Endothelial cell of hepatic sinusoid (primary cell): ENCODE measurements around the gene CEP131.

Source experiments
- in situ Hi-C: cut with HindIII; loops from 2 replicates; pipeline ENCODE4 v1.10.0; 2017; ENCODE audit warnings: low sequenced_read_pairs

The CEP131 gene

DNA sequence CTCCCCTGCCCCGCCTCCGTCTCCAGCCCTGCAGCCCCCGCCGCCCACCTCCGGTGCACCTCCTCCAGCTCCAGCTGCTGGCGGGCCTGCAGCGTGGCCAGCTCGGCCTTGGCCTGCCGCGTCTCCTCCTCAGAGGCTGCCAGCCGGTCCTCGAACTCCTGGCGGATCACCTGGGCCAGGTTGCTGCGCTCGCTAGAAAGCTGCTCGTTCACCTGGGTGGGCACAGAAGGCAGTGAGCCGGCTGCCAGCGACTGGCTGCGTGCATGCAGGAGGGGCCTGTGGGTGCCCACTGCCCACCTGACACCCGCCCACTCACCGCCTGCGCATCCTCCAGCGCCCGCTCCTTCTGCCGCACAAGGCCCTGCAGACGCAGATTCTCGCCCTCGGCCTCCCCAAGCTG, 32.2 kb downstream of the CEP131 start:
- in situ Hi-C loops = no loop called here

DNA sequence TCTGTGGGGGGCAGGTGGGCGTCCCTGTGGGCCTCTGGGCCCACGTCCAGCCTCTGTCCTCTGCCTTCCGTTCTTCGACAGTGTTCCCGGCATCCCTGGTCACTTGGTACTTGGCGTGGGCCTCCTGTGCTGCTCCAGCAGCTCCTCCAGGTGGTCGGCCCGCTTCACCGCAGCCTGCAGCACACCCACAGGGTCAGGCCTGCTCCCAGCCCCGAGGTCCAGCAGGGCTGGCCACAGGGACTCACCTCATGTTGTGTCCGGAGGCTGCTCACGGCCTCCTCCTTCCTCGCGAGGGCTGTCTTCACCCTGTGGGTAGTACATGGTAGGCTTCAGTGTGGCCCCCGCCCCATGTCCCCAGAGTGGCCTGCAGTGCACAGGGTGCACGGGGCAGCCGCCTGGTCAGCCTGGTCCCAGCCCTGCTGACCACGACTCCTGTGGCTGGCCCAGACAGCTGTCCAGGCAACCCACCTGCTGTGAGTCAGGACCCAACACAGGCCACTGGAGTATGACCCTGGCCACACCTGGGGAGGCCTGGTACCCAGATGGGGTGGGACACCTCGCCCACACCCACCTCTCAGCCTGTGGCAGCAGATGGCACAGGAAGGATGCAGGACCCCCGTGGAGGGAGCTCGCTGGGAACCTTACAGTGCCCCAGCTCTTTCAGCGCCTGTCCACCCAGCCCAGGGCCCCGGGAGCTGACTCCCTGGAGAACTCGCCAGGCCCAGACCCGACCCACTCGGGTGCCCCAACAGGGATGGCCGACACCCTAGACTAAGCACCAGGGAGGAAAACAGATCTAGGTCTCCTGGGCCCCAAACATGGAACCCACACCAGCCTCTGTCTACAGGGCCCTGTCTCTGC, 32.9 kb downstream of the CEP131 start:
- in situ Hi-C loops = loop anchor here (5.0 kb wide), 1 partner anchor 48 kb away; no protein-coding TSS in a partner anchor

DNA sequence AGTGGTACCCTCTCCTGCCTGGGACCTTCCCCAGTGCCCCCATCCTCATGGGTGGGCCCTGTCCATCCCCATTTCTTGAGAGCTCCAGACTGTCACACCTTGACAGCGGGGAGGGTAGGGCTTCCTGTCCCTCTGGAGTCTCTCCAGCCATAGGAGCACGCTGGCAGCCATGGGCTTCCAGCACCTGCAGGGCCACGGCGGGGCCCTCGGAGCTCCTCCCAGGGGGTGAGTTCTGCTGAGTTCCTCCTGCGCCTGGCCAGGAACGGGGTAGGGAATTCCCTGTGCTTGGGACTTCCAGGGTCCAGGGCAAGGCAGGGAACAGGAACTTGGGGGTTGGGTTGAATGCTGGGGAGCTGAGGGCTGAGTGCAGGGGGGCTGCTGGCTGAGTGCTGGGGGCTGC, 33.7 kb downstream of the CEP131 start:
- in situ Hi-C loops = loop anchor here (5.0 kb wide), 1 partner anchor 47 kb away; no protein-coding TSS in a partner anchor

DNA sequence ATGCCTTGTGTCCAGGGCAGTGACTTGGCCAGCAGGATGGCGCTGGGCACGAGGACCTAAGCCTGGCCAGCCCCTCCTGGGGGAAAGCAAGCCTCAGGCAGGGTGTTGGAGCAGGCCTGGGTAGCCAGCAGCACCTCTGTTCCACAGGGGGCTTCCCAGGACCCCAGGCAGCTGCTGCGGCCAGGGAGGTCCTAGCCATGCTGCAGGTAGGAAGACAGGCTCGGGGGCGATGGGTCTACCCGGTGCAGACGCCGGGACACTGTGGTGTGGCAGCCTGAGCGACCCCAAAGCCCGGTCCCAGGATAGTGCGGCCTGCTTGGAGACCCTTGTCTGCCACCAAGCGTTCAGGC, 34.3 kb downstream of the CEP131 start:
- in situ Hi-C loops = loop anchor here (5.0 kb wide), 1 partner anchor 46 kb away; no protein-coding TSS in a partner anchor

DNA sequence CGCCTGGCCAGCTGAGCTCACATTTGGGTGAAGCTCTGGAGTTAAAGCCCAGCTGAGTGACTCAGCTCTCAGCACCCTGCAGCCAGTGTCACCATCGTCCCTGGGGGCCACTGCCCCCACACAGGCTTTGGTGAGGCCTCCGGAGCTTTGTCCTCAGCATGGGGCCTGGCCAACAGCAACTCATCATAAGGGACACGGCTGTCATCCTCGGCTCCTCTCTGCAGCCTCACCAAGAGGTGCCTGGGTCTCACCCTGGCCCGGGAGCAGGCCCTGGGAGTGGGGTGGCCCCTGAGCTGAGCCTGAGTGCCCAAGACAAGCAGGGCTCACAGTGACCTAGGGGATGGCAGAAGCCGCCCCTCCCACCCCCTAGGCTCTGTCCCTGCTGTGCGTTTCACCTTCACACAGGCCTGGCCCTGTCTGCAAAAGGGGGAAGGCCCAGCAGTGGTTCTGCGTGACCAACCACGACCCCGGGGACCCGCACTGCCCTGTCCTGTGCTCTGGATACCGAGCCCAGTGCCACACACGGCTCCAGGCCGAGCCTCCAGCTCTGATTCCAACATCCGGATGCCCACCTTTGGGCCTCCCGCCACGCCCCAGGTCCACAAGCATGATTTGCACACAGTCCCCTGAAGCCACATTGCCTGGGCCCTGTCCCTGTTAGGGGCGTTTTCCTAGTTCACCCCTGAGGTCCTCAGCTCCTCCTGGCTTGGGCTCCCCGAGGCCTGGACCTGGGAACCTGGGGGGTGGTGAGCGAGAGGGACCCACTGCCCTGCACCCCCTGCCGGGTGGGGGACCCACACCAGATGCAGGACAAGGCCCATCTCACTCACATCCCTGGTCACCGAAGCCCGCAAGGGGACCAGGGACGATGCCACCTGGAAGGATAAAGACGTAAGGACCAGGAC, 34.9 kb downstream of the CEP131 start:
- in situ Hi-C loops = loop anchor here (5.0 kb wide), 1 partner anchor 46 kb away; no protein-coding TSS in a partner anchor

DNA sequence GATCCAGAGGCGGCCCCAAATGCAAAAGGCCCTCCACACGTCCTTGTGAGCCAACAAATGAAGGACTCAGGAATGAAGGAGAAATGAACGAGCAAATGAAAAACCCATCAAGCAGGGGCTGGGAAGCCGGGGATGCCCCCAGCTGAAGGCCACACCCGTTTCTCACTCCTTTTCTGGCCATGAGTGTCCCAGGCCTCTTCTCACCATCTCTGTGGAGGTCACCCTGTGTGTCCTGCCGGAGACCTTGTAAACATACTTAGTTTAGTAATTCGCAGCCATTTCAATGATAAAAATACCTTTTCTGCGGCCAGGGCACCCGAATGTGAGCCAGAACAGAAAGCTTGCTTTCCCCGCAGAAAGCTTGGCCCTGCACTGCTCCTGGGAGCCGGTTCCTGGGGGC, 35.6 kb downstream of the CEP131 start:
- in situ Hi-C loops = loop anchor here (5.0 kb wide), 1 partner anchor 45 kb away; no protein-coding TSS in a partner anchor

DNA sequence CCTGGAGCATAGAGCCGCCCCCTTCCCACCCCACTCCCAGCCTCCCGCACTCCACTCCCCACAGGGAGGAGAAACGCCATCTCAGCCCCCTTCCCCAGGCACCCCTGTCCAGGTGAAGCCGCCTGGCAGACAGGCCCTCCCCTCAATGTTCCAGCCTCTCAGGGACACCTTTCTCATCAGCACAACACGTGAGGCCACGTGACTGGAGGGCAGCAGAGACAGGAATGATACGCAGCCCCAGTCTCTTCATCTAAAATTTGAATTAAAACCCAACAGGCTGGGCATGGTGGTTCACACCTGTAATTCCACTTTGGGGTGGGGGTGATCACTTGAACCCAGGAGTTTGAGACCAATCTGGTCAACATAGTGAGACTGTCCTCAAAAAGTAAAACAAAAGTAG, 36.6 kb downstream of the CEP131 start:
- in situ Hi-C loops = loop anchor here (5.0 kb wide), 1 partner anchor 44 kb away; no protein-coding TSS in a partner anchor

DNA sequence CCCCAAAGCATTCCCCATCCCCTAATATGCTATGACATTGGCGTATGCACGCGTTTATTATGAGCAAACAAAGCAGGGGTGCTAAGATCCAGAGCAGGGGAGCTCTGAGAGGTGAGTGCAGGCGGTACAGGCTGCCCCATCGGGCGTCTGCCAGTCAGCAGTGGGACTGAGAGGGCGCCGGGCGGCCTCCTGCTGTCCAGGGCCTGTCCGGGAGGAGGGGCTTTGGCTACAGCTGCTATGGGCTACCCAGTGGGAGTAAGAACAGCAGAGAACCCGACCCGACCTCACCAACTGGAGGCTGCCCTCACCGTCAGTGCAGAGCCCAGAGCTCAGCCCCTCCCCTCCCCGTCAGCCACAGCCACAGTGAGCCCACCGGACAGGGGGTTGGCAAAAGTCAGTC, 38.2 kb downstream of the CEP131 start:
- in situ Hi-C loops = no loop called here

DNA sequence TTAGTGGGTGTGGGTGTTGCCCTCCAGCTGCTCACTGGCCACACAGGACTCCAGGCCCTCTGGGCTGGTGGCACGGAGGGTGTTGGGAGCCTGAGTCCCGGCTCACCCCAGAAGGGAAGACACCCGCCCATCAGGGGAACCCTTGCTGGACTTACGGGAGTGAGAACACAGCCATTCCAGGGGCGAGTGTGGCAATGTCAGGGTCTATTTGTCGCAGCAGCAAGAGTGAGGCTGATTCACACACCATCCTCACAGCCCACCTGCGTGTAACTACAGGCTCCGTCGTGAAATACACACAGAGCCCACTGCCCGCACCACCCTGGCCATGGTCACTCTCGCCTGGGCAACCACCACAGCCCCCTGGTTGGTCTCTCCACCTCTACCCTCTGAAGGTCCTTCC, 39.0 kb downstream of the CEP131 start:
- in situ Hi-C loops = no loop called here

DNA sequence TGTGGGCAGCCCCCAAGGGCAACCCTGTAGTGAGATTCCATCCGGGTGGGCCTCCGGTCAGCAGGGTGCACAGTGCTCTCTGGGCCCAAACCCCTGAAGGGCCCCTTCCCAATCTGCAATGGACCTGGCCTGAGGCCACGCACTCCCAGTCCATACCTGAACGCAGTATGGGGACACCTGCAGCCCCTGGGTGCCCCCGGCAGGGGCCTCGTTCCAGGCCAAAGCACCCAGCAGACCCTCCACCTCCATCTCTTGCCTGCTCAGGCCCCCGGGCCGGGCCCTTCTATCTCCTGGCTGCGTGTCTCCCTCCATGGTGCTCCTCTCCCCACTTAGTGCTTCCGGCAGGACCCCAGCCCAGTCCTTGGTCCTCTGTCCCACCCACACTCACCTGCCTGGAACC, 39.4 kb downstream of the CEP131 start:
- in situ Hi-C loops = no loop called here

DNA sequence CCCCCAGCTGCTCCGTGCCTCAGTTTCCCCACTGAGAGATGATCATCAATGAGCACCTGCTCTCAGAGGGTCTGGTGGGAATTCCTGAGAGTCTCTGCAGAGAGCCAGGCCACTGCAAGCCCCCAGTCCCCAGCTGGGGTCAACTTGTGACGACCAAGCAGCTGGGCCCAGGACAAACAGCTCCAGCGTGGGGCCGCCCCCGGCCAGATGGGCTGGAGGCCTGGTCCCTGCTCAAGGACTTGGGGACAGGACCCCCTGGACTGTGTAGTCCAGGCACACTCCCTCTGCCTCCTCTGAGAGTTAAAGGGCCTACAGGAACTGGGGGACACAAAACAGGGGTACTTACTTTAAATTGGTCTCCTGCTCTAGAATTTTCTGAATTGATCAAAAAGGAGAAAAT, 40.2 kb downstream of the CEP131 start:
- in situ Hi-C loops = no loop called here

DNA sequence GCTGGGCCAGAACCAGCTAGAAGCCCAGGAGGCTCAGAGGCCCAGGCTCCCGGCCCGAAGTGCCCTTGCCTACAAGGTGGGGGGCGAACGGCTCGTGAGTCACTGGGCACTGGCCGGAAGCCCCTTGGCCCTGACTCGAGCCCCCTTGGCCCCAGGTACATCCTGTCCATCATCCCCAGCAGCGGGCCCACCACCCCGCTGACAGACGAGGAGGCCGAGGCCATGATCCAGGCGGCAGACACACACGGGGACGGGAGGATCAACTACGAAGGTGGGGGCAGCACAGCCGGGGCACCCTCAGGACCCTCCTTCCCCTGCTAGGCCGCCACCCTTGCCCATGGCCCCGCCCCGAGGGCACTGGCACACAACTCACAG, 41.0 kb downstream of the CEP131 start:
- in situ Hi-C loops = no loop called here

DNA sequence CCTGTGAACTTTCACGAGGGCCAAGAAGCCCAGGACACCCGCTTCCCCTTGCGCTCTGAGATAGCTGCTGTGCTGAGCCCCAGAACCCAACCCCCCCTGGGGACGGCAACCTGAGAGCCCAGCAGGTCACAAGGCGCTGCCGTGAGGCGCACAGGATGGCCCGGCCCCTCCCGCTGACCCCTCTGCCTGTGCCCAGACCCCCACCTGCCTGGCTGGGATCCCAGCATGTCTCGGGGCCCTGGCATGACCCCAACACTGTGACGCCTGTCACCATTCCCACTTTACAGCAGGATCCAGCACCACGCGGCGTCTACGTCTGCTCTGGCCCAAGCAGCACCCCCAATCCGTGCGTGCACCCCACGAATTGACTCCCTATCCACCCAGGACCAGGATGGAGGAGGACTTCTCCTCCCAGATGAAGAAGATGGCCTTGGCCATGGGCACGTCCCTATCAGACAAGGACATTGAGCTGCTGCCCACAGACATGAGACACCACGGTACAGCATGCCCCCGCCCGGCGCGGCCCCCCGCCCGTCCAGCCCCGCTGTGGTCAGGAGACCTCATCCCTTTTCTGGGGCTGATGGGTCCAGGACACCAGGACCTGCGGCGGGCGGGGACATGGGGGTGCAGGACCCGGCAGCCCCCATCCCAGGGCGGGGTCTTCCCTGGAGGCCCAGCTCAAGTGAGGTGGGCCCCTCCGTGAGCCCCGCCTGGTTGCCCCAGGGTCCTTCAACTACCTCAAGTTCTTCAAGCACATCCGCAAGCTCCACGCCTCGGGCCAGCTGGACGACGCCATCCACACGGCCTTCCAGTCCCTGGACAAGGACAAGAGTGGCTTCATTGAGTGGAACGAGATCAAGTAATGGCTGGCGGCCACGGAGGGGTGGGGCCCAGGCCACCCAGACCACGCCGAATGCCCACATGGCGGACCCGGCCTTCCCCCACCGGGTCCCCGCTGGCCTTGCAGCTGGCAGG, 41.6 kb downstream of the CEP131 start:
- in situ Hi-C loops = no loop called here

DNA sequence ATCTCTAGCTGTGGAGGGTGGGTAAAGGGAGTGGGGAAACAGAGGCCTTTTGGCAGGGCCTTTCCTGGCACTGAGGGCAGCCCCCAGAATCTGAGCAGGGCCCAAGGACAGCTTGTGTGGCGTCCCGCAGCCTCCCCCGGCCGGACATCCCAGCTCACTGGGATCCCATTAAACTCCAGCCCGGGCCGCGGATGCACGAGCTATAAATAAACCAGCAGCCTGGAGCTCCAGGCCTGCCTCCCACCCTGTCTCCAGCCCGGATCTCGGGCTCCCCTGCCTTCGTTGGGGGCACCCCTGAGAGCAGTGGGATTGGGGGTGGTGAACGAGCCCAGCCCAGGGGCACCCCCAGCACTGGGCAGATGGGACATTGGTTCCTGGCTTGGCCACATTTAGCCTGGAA, 42.9 kb downstream of the CEP131 start:
- in situ Hi-C loops = no loop called here

DNA sequence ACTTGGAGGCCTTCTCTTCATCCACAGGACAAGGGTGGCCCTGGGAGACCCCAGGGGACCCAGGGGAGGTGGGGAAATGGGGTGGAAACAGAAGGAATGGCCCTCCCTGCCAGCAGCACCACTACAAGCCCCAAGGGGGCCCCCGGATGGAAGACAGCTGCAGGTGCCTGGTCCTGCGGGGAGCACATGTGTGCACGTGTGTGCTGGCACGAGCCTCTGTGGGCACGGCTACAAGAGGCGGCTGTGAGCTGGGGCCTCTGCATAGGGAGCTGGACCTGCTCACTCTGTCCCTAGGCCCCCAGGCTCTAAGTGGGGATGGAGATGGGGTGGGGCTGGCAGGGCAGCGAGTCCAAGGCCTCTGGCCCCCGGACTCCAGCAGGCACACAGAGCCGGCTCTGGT, 43.5 kb downstream of the CEP131 start:
- in situ Hi-C loops = no loop called here

DNA sequence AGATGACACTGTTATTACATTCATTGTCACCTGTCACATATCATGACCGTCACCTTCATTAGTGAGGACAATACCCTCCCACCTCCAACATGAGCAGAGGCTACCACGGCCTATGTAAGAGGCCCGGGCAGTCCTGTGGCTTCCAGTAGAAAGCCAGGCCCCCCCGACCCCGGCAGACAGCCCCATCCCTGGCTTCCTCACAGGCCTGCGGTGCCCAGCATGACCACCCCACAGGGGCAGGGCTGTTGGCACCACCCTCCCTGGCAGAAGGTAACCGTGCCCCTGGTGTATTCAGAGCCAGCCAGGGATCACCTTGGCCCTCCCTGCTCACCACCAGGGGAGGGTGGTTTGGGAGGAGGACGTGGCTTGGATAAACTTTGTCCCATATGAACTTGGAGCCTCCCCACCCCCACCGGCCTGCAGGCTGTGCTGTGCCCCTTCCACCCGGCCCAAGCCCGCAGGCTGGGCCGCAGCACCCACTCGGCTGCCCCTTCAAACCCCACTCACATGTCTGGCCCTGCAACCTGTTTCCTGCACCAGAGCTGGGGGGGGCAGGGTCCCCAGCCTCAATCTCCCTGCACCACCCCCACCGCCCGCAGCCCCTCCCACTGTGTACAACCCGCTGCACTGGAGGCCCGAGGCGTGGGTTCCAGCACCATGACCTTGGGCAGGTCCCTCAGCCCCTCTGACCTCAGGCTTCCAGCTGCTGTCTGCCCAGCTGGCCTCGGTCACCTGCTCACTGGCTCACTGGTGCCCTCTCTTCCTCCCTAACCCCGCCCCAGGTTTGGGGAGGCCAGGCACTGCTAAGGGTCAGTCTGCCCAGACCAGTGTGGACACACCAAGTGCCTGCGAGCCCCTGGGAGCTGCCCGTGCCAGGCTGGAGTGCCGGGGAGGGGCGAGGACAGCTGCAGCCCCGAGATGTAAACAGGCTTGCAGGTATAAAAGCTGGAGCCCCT, 44.4 kb downstream of the CEP131 start:
- in situ Hi-C loops = no loop called here

DNA sequence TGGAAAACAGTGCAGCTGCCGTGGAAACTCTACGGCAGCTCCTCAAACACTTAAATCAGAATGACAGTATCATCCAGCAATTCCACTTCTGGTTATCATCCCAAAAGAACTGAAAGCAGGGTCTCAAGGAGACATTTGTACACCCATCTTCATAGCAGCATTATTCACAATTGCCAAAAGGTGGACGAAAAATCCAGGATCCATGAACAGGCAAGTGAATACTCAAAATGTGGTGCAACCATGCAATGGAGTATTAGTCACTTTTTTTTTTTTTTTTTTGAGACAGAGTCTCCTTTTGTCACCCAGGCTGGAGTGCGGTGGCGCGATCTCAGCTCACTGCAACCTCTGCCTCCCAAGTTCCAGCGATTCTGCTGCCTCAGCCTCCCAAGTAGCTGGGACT, 46.1 kb downstream of the CEP131 start:
- in situ Hi-C loops = no loop called here

DNA sequence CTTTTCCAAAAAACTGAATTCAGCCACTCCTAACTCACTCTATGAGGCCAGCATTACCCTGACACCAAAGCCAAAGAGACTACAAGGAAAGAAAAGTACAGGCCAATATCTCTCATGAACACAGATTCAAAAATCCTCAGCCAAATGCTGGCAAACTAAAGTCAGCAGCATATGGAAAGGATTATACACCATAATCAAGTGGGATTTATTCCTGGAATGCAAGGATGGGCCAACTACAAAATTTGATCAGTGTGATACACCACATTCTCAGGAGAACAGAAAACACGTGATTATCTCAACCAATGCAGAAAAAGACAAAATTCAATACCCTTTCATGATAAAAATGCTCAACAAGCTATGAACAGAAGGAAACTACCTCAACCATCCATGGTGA, 49.0 kb downstream of the CEP131 start:
- in situ Hi-C loops = no loop called here

DNA sequence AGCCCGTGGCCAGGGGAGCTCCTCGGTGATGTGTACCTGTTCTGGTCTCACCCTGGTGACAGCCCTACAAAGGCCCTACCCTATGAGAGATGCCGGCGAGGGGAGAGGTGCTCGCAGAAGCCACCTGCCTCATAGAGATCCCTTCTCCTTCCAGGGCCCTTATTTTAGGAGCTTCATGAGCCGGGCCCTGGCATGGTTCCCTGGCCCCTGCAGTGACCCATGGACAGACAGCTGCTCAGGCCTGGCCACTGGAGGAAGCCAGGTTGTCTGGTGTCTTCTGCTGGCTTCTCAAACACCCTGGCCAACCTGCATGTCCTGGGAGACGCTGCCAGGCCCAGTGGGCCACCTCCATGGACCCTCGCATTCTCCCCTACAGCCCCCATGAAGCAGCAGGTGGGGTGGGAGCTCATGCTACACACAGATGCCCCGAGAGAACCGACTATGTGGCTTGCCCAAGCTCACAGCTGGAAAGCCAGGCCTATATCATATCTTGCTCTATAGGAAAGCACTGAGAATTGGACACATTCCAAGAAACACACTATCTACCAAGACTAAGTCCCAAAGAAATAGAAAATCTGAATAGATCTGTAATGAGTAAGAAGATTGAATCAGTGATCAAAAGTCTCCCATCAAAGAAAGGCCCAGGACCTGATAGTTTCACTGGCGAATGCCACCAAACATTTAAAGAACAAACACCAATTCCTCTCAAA, 49.6 kb downstream of the CEP131 start:
- in situ Hi-C loops = no loop called here
